Dermis microvascular lymphatic vessel endothelial cell (primary cell): ENCODE data around the gene NTRK3. TPM values are rescaled to one million over a fixed set of nuclear protein-coding genes. Genes with fewer than 3 reads are reported as not detected.

Experiments
- DNase-seq, 2 donors: peaks; one replicate each; pipeline versions ENCODE4 v3.0.0 to v3.0.0-alpha.2; 2010; ENCODE audit warnings: low read depth in 2 of 2
- total RNA-seq: library from RNA; depleted of rRNA; stranded (reverse); fragments of >200 nt; gene quantifications from 2 replicates; pipeline ENCODE4 v1.2.1, GENCODE V29; 2014

NTRK3 gene
- total RNA-seq, 1 donor from 2014 or later = not detected

DNA sequence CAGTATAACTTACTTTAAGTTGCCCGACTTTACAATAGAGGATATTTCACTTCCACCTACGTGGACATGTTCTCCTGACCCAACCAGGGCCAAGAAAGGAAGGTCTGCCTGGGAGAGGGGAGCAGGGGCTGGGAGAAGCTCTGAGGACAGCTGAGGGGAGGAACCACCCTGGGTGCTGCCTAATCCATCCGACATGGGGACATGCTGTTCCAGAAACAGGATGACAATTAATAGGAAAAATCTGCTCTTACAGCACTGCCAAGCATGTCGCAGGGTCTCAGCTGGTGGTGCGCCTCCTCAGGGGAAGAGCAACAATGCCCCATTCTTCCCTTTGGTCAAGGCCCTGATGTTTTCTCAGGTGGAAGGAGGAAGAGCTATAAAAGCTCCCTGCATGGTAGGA is 132.3 kb downstream of the NTRK3 start:
- no peak for DNase-seq

DNA sequence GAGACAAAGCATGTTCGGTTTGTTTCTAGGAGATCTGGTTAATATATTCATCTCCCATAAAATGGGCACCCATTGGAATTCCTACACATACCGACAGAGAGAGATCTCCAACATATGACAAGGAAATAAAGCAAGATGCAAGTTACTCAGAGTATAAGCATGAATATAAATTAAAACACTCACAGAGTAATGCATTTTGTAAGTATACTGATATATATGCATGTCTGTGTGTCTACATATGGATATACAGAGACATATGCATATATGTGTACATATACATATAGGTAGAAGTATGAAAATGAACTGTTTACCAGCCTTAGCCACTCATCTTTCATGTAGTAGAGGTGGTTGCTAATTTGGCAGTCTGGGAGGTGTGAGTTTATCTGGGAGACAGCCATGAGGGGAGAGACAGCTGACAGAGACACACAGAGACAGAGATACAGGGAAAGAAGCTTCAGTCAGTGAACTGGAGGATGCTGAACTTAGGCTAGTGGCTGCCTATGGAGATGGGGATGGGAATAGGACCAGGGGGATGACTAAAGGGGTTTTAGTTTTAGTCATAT is 134.5 kb downstream of the NTRK3 start:
- no peak for DNase-seq

DNA sequence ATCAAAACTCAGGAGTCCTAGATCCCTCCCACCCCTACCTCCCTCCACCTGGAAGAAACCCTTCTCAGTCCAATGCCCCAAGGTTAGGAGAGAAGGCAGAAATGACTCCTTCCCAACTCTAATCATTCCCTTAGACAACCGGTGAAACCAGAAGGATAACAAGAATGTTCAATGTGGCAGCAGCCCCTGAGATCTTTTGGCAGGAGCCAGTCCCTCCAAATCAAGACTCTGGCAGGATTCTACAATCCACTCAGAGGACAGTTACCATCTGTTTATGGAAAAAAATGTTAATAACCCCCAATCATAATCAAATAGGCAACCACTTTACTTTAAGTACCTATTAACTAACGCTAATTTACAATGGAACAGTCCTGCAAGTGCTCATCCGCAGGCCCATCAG is 136.5 kb downstream of the NTRK3 start:
- DNase-seq = no peak

DNA sequence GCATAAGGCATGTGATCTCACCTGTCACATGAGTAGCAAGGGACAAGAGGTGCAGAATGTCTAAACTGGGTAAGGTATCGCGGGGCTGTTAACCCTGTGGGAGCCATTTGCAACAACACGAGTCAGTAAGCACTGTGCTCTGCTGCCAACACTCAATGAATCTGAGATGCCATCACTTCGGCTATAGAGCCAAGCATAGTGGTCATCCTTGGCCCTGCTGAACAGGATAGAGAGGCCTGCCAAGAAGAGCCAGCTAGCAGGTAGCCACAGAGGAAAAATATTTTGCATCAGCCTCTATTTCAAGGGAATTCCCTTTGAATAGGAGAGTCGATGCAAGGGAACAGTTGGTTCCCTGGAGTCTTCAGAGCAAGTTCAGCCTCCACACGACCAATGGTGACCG is 137.8 kb downstream of the NTRK3 start:
- DNase-seq = no peak

DNA sequence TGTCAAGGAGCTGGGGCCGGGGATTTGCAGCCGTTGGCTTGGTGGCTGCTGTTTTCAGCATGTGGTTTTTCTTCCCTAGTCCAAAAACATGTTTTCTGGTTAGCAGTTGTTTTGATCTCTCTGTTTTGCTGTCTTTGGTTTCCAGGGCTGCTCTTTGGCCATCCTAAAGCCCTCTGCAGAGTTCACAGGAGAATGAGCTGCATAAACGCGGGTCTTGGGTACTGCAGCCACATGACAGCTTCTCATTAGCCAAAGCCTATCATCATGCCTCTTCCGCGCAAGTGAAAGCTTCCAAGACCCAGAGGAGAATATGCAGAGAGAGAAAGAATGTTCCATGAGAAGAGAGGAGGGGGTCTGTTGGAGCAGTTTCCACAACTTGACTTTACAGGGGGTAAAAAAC is 138.5 kb downstream of the NTRK3 start:
- DNase-seq = no peak

DNA sequence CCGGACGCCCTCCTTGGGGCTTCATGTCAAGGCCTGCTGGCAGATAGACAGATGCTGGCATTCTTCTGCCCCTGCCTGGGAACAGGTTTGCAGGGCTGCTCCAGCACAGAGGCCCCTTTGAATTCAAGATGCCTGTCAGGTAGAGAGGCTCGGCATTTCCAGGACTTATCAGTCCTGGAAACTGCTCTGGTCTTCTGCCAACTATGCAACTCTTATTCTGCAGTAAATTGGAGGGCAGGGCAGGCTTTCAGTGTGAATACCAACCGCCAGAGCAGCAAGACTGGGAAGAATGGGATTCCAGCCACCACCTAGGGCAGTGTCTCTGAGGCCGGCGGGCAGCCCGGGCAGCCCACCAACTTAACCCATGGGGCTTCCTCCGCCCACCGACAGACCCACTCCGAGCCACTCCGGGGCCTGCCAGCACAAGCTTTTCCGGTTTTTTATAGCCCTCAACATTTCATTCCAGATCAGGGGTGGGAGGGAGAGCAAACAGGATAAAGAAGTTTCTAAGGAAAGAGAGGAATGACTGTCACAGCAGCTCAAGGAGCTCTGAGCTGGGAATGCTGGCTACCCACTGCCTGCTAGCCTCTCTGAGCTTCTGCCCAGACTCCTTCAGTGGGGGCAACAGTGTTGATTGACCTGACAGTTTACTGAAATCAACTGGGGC is 140.9 kb downstream of the NTRK3 start:
- no peak for DNase-seq

DNA sequence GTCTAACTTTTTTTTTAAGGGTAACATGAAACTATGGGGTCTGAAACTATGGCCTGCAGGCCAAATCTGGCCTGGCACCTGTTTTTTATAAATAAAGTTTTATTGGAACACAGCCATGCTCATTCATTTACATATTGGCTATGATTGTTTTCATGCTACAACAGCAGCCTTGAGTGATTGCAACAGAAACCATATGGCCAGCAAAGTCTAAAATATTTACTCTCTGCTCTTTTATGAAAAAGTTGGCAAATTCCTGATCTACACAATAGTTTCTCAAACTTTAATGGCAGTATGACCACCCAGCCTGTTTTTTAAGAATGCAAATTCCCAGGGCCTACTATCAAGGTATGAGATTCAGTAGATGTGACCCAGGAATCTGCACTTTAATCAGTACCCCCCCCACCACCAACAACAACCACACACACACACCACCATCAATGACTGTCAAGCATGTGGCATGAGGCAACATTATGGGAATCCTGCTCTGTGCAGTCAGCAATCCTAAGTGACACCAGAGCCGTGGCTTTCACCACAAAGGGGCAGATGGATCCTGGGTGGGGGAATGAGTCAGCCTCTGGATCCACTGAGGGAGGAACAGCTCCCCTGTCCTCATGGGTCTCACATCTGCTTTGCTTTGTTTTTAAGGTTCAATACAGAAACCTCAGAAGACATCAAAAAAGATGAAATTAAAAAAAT is 142.8 kb downstream of the NTRK3 start:
- no peak for DNase-seq

DNA sequence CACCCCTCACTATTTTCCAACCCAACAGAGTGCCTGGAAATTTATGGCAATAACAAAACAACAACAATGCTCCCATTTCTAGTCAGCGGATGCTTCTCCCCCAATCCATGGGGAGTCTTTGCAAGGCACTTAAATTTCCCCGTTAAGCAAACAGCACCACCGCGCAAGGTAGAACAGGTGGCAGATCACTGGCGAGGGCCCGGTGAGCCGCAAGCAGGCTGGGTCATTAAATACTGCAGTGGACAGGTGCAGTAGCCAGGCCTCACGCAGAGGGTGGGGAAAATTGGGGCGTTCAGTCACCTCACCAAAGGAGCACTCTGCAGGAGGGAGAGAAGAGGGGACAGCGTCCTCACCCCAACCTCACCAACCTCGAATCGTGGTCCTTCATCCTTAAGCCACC is 147.5 kb downstream of the NTRK3 start:
- DNase-seq = no peak

DNA sequence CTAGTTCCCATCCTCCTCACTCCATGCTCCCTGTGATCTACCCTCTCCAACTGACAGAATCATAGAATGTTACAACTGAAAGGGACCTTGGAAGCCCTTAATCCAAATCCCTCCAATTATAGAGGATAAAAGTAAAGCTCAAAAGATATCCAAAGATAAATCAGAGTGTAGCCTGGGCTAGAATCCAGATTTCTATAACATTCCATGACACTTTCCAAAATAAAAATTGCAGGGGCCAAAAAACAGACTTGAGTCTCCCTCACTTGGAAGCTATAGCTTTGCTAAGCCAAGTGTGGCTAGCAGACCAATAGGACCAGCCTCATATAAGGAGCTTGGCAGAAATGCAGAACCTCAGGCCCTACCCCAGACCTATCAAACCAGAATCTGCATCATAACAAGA is 148.1 kb downstream of the NTRK3 start:
- no peak for DNase-seq

DNA sequence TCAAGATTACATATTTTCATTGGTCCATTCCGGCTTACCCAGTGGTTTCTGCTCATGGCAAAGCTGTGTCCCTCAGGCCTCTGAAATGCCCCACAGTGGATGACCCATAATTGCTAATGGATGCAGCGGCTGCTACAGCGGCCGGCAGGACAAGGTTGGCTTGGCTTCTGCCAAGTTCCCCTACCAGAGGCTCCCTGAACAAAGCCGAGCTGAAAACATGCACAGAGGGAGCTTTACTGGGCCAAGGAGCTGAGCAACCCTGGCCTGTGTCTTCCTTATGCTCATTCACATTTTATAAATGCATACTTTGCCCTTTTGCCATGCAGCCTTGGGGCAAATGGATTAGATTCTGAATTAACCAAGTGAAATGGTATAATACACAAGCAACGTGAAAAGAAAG is 150.5 kb downstream of the NTRK3 start:
- DNase-seq = no peak

DNA sequence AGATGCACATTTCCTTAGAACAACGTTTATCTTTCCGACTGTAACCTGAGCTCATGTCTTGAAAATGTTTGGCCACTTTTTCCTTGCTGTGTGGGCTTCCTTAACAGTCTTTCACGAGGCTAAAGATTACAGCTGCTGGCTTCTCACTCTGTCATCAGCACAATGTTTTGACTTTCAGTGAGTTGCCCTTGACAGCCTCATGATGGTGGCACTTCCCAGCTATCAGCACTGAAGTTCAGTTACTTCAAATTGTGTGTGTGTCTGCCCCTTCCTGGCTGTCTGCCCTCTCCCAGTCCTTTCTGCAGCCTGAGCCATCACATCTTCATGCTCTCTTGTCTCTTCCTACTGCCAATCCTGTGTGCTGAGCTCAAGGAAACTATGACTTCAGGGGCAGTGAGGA is 152.2 kb downstream of the NTRK3 start:
- DNase-seq = no peak

DNA sequence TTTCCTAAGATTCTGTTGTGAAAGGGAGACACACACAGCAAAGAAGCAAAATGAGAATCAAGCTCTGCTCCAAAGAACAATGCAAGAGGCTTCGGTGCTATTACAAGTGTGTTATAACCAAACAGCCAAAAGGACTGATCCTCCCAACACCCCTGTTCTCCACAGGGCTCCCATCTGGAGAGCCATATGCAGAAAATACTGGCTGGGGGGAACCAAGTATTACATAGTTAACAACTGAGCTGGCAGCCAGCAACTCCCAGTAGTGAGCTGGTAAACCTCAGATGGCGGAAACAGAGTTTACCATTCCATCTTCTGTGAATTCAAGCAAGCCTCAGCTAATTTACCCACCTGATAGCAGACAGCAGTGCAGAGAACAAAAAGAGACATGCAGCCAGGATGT is 156.4 kb downstream of the NTRK3 start:
- DNase-seq = no peak

DNA sequence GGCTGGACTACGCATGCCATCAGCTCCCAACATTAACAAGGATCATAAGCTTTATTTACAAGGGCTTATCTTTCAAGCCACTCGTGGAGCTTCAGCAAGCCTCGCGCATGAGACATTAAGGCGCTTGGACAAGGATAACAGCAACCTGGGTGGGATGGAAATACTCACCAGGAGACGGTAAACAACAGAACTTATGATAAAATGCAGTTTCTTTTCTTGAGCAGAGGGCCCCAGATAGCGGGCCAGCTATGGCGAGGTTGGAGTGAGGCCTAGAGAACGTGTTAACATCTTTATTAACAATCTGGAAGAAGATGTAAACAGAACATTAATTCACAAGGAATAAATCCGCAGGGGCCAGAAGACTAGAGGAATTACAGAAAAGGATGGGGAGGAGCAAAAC is 158.2 kb downstream of the NTRK3 start:
- no peak for DNase-seq

DNA sequence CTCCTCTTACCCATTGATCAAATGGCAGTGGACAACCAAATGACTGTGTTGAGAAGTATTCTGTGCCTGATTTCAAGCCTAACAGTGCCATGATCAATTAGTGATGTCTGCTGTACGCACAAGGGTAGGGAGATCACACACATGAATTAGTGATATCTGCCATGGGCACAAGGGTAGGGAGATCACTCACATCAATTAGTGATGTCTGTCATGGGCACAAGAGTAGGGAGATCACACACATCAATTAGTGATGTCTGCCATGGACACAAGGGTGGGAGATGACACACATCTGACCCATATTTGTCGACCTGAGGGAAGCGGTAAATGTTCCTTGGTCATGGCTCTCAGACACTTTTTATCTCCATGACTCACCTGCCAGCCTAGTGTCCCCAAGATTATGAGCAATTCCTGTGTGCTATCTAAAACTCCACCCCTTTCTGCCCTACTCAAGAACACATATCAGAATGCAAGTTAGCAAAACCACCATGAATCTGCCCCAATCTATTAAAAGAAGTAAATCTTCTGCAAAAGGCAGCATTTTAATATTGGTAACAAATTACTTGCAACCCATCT is 165.0 kb downstream of the NTRK3 start:
- DNase-seq = no peak

DNA sequence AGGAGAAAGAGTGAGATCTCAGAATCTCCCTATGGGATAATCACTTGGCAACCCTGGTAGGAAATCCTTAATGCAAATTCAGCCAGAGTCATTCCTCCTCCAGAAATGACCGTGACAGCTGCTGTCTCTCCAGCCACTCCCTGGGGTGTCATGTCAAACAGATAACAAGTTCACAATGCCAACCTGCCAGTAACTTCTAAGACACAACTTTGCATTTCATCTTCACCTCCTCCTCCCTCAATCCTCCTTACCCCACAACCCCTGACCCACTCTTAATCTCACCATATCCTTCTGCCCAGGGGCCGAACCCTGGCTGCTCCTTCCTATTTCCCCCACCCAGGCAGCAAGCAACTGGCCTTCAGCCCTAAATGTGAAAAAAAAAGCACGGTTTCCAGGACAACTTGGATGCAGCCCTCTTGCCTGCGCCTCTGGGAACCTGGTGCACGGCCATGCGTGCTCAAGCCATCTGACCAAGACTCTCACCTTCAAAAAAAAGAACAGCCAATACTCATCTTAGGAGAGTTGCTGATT is 166.0 kb downstream of the NTRK3 start:
- no peak for DNase-seq

DNA sequence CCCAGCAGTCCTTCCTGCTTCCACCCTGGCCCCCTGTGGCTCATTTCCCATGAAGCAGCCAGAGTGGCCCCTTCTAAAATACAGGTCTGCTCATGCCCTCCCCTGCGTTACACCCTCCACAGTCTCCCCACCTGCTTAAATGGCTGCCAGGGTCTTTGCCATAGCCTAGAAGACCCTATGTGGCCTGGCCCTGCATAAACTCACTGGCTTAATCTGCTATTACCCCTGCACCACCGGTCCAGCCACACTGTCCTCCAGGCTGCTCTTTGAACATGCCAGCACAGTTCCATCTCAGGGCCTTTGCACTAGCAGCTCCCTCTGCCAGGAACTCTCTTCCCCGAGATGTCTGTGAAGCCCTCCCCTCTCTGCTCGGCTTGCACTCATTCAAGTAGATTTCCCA is 166.8 kb downstream of the NTRK3 start:
- no peak for DNase-seq

DNA sequence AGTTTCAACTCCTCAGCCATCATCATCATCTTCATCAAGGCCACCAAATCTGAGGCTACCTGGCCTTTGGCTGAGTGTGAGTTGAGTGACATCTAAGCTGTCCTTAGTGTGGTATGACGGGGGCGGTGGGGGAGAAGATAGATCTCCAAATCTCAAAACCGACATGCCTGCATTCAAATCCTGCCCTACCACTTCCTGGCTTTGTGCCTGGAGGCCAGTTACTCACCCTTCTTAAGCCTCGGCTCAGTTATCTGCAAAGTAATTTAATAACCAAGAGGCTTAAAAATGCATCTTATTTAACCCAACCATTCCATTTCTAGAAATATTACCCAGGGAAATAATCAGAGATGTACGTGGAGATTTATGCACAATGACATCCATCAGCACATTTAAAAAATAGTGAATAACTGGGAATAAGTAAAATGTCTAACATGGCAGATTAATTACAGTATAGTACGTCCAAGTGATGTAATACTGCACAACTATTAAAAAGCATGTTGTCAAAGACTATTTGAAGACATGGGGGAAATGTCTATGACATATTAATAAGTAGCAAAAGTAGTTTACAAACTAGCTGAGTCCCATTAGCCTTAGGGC is 167.4 kb downstream of the NTRK3 start:
- no peak for DNase-seq

DNA sequence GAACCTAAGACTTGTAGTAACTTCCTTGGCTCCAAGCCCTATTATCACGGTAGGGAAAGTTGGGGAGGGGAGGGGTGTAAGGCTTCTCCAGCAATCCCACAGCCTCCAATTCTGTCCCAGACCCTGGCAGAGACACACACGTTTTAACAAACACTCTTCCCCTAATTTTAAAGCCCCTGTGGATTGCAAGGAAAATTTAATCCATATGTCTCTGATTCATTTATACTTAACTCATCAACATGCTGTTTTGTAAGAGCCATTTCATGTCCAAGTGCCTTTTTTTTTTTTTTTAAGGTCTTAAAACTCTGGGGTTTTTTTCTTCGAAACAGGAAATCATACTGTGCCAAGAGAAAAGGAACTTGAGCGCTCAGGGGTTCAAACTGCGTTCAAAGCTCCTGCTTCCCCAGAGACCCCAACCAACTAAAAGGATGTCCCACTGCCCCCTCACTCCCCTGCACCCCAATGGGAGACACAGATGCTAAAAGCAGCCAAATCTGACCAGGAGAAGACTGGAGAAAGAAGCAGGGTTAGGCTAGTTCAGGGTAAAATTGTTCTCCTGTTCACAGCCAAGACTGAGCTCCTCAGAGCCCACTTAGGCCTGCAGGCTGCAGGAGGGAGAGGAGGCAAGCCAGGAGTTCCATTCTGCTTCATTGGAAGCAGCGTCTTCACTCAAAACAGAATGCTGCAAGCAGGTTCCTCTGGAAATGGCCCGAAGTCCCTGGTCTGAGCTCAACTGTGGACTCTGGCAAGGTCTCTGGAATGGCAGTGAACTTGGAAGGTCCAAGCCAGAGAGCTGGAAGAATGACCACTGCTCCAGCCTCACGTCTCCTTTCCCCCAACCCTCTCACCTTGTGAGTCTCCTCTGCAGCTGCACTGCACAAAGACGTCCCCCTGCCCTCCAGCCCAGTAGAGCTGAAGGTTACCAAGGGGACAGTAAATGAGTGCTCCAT is 172.5 kb downstream of the NTRK3 start:
- no peak for DNase-seq

DNA sequence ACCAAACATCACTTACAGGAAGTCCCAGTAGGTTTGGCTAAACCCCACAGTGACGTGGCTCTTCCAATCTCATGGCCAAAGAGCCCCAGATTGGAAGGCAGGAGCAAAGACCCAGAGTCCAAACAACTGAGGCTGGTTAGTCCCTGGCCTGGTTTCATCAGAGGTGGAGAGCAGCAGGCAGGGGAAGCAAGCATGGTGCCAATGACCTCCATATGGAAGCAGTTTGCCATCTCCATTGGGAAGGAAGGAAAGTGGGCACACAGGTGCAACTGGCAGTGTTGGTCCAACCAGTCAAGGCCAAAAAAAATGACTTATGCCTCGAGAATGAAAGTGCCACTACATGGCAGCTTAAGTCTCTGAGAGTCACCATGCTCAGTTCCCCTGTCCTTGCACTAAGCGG is 175.9 kb downstream of the NTRK3 start:
- DNase-seq = no peak

DNA sequence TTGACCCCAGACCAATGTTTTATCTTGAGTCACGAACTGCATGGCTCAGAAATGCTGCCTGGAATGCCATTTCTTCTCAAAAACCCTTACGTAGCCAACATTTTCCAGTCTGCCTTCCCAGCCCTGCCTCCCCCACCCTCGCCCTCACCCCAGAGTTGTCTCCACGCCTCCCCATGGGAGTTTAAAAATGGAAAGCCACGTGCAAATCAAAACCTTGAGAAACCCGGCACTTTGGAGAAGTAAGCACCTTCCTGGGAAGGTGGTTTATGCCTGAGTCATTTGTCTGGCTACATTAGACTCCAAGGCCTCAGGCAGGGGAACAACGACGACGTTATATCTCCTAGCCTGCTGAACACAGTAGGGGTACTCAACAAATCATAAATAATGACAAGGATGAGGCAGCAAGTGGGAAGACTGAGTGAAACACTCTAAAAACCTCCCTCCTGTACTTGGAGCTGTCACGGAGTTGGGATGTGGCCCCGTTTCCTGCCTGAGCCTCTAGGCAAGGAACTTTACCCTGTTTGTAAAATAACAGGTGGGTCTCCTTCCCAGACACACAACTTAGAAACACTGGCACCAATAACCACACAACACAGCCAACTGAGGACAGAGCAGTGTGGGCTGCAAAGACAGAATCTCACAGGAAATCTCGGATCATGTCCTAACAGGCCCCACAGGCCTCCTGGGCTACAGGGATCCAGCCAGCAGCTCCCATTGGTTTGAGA is 179.1 kb downstream of the NTRK3 start:
- DNase-seq = no peak
